Motor neuron (in vitro differentiated cells): ENCODE data around the gene ASTN2. TPM values are rescaled to one million over a fixed set of nuclear protein-coding genes. Genes with fewer than 3 reads are reported as not detected.

Experiments used
- ATAC-seq, 8 experiments: fragments of 200-7000 bp; cut with Tn5 transposase; replicated peaks in 6 of 8; 2 replicates each; pipeline ENCODE4 v1.8.0; 2021; ENCODE audit warnings: mild to moderate bottlenecking in 8 of 8, moderate library complexity in 8 of 8
- H3K27ac ChIP-seq, 2 donors: fragments of 250-450 bp; sonication (Bioruptor Pico); 2 replicates each; pipeline ENCODE4 v1.9.0; 2021; ENCODE audit warnings: antibody characterized with exemption in 2 of 2, mild to moderate bottlenecking in 2 of 2, moderate library complexity in 1 of 2
- H3K4me1 ChIP-seq, 2 donors: fragments of 250-450 bp; sonication (Bioruptor Pico); replicated peaks in 1 of 2; 2 replicates each; pipeline ENCODE4 v1.6.1; 2021; ENCODE audit warnings: antibody characterized with exemption in 2 of 2, mild to moderate bottlenecking in 2 of 2, moderate library complexity in 1 of 2
- H3K4me3 ChIP-seq, 5 donors: fragments of 250-450 bp; sonication (Bioruptor Pico); 2 replicates each; pipeline ENCODE4 v1.9.0; 2021; ENCODE audit warnings: antibody characterized with exemption in 5 of 5, mild to moderate bottlenecking in 5 of 5, moderate library complexity in 4 of 5
- WGBS, 10 experiments: fragments of 450-650 bp; shearing (Covaris generic); methylation state at CpG; one replicate each; pipeline ENCODE4 v1.0.0; 2022; 5-methylcytosine and 5-hydroxymethylcytosine counted together
- in situ Hi-C, 9 experiments: fragments of 400-800 bp; cut with MboI; loops; one replicate each; pipeline ENCODE4 v1.15.0; 2021; ENCODE audit warnings: low sequenced_read_pairs in 9 of 9, low pct_unique_long_range_greater_than_20kb in 2 of 9; ENCODE audit not compliant: unreplicated experiment in 9 of 9
- total RNA-seq, 8 experiments: library from RNA; unstranded; fragments of 300-600 nt; gene quantifications; 2 replicates each; pipeline versions ENCODE4 v1.2.3 to v1.2.4, GENCODE V29; 2022

Gene ASTN2
- total RNA-seq, 8 experiments from 2014 or later, result 13.6 to 54.6 (median 17.9) TPM

GRCh38 chr9:116393198-116393597 lies 1021.7 kb downstream of the ASTN2 start:
- Histone ChIP-seq H3K4me1 (peaks cover 31 to 36% of the 10 kb centered on the region in 2 donors), H3K27ac (no peak overlapping the region), H3K4me3 (no peak overlapping the region)
- peak in 2 of 8 experiments; percentile 52 to 68 for ATAC-seq
- WGBS, 10 experiments, result 86 to 100% (median 100%) methylated on average over 1 of the region's 1 CpG; no CpG with 5 or more reads in 5 of the 10 experiments
- in situ Hi-C loops, result no loop called here

DNA sequence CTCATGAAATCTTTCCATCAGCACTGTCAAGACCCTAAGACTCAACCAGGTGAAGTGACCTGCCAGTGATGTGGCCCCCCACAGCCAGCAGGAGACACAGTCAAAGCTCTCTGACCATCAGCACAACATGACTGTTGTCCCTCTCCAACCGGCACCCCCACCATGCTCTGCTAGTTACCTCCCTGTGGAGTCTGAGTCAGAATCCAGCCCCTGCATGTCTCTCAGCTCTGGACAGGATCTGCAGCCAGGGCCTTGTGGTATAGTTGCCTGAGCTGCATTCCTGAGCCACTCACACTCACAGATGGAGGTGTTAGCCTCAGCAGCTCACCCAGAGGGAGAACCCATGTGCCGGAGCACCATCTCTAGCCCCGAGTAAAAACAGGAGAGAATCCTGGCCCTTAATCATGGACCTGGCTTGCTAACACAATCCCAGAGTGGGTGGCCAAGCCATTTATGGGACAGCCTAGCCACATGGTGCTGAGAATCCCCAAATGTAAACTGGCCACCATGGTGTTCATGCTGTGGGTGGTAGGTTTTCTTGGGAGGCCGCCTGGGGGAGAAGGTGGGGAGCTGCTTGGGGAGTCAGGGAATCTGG lies 1023.5 kb downstream of the ASTN2 start:
- WGBS, 10 experiments, result 82 to 100% (median 90%) methylated on average over 3 of the region's 4 CpGs; no CpG with 5 or more reads in 7 of the 10 experiments
- Histone ChIP-seq H3K27ac (no peak overlapping the region), H3K4me3 (no peak overlapping the region), H3K4me1 (peaks cover 29 to 33% of the 10 kb centered on the region in 2 donors)
- peak in 1 of 8 experiments; percentile 9 for ATAC-seq
- in situ Hi-C loops, result no loop called here

DNA sequence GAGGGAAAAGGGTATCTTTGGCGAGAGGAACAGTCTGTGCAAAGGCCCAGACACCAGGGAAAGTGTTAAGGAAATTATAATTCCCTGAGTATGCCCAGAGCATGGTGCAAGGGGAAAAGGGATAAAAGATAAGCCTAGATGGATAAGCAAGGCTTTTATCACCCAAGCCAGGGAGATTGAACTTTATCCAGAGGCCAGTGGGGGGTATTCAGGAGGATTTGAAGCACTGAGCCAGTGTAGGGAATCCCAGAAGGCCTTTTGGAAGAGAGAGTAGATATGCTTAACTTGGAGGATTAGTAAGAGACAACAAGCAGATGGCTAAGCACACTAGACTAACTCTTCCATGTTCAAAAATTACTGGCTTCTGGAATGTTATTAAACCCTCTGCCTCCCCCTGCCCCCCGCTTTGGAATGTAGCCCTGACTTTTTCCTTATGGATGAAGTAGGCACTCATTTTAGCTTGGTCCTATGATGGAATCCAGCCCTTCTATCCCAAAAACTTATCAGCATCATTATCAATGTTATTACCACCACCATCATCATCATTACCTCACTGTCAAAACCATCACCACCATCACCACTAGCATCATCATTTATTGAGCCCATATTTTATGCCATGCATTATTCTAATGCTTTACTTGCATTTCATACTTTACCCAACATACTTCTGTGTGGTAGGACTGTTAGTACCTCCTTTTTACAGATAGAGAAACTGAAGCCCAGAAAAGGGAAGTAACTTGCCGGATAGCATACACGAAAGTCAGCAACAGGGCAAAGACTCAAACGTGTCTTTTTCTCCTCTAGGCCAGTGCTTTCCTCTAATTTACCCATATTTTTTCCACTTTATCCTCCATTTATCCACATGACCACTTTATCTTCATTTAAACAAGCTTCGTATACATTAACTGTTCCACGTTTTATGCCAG lies 1024.3 kb downstream of the ASTN2 start:
- in situ Hi-C loops, result no loop called here
- WGBS, 10 experiments, result 88 to 100% (median 97%) methylated on average over 2 to 7 of the region's 7 CpGs
- ATAC-seq, result no peak

GRCh38 chr9:116389541-116390302 lies 1025.1 kb downstream of the ASTN2 start:
- Histone ChIP-seq H3K4me1 (peaks cover 13 to 17% of the 10 kb centered on the region in 2 donors), H3K4me3 (no peak overlapping the region), H3K27ac (no peak overlapping the region)
- no peak for ATAC-seq
- in situ Hi-C loops, result no loop called here
- 86 to 100% (median 100%) methylated on average over 1 of the region's 1 CpG; no CpG with 5 or more reads in 3 of the 10 experiments for WGBS, 10 experiments

More for the DNA sequence above, 1024.3 kb downstream of the ASTN2 start:
- no peak overlapping the region for H3K4me3 ChIP-seq
- H3K4me1 ChIP-seq, result peaks cover 21 to 25% of the 10 kb centered on the region in 2 donors
- no peak overlapping the region for H3K27ac ChIP-seq

DNA sequence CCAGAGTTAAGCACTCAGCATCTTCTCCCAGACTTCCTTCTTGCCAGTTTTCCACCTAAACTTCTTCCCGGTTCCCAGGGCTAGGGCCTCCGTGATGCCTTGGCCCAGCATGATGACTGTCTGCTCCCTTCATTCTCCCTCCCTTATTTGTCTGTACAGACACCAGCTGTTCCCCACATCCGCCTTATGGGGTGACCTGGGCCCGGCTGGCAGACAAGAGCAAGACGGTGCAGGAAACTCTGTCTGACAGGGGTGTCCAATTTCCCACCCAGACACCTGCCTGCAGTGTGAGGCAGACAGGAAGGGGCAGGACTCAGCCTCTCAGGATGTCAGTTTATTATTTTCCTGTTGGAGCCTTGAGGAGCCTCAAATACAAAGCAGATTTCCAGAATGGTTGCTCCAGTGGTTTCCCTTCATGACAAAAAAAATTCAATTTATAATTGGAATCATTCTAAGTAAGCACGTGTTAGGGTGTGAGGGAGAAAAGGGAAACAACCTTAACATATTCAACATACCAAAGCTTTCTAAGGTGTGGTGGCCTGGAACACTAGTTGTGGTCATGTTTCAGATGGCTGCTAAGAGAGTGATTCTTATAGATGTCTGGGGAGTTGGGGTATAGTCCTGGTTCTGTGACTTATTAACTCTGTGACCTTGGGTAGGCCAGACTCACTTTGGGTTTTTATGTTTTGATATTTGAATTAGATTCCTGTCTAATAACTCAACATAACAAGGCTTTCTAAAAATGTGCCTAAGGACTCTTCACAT lies 1026.7 kb downstream of the ASTN2 start:
- in situ Hi-C loops, result no loop called here
- 0 to 100% (median 76%) methylated on average over 1 to 3 of the region's 6 CpGs; no CpG with 5 or more reads in 4 of the 10 experiments for WGBS, 10 experiments
- peak in 2 of 8 experiments; percentile 73 to 91 for ATAC-seq
- Histone ChIP-seq H3K27ac (no peak overlapping the region), H3K4me3 (no peak overlapping the region), H3K4me1 (peaks cover 0 to 1% of the 10 kb centered on the region in 2 donors)

DNA sequence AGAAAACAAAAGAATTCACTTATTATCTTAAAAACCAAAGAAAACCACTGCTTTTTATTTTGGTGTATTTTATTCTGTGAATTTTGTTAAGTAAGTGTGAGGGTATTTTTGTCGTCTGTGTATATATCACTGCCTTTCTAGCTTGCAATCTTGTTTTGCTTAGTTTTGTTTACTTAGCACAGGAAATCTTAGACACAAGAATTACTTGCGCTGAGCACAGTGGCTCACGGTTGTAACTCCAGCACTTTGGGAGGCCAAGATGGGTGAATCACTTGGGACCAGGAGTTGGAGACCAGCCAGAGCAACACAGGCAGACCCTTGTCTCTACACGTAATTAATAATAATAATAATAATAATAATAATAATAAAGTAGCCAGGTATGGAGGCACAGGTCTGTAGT lies 1030.9 kb downstream of the ASTN2 start:
- no peak overlapping the region for H3K27ac ChIP-seq
- in situ Hi-C loops, result no loop called here
- WGBS, 10 experiments, result 54 to 100% (median 93%) methylated on average over 2 to 4 of the region's 4 CpGs; no CpG with 5 or more reads in 1 of the 10 experiments
- no peak overlapping the region for H3K4me3 ChIP-seq
- no peaks in the 10 kb centered on the region for H3K4me1 ChIP-seq
- no peak for ATAC-seq

GRCh38 chr9:116383133-116383532 lies 1031.7 kb downstream of the ASTN2 start:
- in situ Hi-C loops, result no loop called here
- ATAC-seq, result no peak
- WGBS, 10 experiments, result 38 to 100% (median 83%) methylated on average over 1 to 5 of the region's 5 CpGs; no CpG with 5 or more reads in 2 of the 10 experiments
- Histone ChIP-seq H3K27ac (no peak overlapping the region), H3K4me1 (no peaks in the 10 kb centered on the region), H3K4me3 (no peak overlapping the region)

- 83 to 93% (median 84%) methylated on average over 1 to 4 of the region's 4 CpGs; no CpG with 5 or more reads in 6 of the 10 experiments for WGBS, 10 experiments
- in situ Hi-C loops, result no loop called here
- ATAC-seq, result no peak
- H3K4me1 ChIP-seq, result no peaks in the 10 kb centered on the region
- no peak overlapping the region for H3K27ac ChIP-seq
- H3K4me3 ChIP-seq, result no peak overlapping the region
These were observed 1032.8 kb downstream of the ASTN2 start for GRCh38 chr9:116382053-116382452.

DNA sequence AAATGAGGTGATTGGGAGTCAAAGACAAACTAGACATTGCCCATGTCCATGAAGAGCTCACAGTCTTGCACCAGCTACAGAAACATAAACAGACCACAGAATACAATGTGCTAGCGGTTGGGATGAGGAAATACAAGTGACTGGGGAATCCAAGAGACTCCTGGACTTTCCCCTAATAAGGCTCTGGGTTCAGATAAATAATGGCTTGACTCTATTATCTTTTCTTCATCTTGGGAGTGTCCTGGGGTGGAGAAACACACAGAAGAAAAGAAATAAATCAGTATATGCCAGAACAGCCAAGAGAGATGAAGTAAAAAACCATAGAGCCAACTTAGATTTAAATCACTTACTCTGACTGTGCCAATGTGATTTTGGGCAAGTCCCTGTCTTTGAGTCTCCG lies 1033.5 kb downstream of the ASTN2 start:
- in situ Hi-C loops, result no loop called here
- Histone ChIP-seq H3K4me1 (no peaks in the 10 kb centered on the region), H3K4me3 (no peak overlapping the region), H3K27ac (no peak overlapping the region)
- WGBS, 10 experiments, result 80 to 100% (median 90%) methylated on average over 1 to 2 of the region's 2 CpGs; no CpG with 5 or more reads in 5 of the 10 experiments
- no peak for ATAC-seq

DNA sequence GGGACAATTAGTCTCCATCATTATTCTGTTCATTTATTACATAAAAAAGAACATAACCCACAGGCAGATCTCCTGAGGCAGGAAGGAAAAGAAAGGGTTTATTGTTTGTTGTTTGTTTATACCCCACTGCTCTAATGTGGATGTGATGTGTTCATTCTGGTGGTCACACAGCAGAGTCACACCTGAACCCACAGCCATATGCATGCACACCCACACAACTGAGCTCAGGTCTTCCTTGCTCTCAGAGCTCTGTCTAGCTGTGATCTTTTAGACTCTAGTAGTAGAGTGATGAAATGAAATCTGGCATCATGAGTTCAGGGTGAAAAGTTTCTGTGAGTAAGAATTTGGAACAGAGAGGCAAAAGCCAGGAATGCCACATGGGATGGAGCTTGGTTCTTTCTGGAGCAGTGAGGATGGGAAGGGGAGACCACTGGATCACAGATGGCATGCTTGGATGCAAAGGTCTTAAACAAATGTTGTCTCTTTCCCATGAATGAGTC lies 1034.3 kb downstream of the ASTN2 start:
- Histone ChIP-seq H3K27ac (no peak overlapping the region), H3K4me1 (no peaks in the 10 kb centered on the region), H3K4me3 (no peak overlapping the region)
- in situ Hi-C loops, result no loop called here
- ATAC-seq, result no peak

- no peak for ATAC-seq
- no peak overlapping the region for H3K27ac ChIP-seq
- 50 to 100% (median 94%) methylated on average over 1 to 2 of the region's 2 CpGs; no CpG with 5 or more reads in 3 of the 10 experiments for WGBS, 10 experiments
- in situ Hi-C loops, result no loop called here
- no peak overlapping the region for H3K4me3 ChIP-seq
- no peaks in the 10 kb centered on the region for H3K4me1 ChIP-seq
These were observed 1035.0 kb downstream of the ASTN2 start for GRCh38 chr9:116379821-116380220.

- Histone ChIP-seq H3K4me3 (no peak overlapping the region), H3K4me1 (no peaks in the 10 kb centered on the region), H3K27ac (no peak overlapping the region)
- in situ Hi-C loops, result no loop called here
- ATAC-seq, result no peak
- 86 to 100% (median 100%) methylated on average over 1 to 2 of the region's 2 CpGs; no CpG with 5 or more reads in 5 of the 10 experiments for WGBS, 10 experiments
These were observed 1036.0 kb downstream of the ASTN2 start for GRCh38 chr9:116378873-116379272.
